Measurements from ENCODE around the gene RAB35. TPM values are rescaled to one million over a fixed set of nuclear protein-coding genes. Genes with fewer than 3 reads are reported as not detected.

Gene RAB35
- total RNA-seq, 1 donor from 2014 or later: 26.9 TPM

DNA sequence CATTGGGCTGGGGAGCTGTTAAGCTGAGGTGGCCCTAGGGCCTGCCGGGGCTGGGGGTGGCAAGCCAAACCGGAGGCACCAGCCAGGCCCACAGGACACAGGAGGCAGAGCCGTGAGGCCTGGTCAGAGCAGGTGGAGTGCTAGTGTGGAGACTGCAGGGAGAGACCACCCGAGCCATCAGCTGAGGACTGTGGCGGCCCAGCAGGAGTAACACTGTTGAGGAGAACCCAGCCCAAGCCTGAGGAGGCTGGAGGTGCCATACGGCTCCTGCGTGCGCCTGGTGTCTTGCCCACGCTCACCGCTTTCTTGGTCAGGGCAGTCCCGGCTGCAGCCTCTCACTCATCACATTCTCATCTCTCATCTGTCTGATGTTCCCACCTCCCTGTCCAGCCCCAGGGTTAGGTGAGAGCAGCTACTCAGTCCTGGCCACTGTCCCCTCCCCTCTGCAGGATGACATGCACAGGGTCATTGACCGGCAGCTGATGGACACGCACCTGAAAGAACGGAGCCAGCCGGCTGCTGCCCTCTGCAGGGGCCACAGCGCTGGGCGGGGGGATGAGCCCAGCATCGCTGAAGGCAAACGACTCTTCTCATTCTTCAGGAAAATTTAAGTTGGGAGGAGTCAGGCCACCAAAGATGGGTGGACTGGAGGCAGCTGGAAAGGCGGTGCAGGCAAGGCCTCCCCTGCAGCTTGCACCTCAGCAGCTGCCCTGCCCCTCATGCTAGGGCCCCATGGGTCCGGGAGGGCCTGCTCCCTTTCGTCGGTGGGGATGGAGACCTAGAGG lies 23.8 kb downstream of the RAB35 start:
- no peak overlapping the region for H3K4me3 ChIP-seq (ENCODE audit: low read depth, low read length)
- FAIRE-seq: no peak
- no peaks in the 10 kb centered on the region for H3K27me3 ChIP-seq (ENCODE audit: control insufficient read depth, insufficient read depth, low read length)
- TF ChIP-seq, protein P1, sequence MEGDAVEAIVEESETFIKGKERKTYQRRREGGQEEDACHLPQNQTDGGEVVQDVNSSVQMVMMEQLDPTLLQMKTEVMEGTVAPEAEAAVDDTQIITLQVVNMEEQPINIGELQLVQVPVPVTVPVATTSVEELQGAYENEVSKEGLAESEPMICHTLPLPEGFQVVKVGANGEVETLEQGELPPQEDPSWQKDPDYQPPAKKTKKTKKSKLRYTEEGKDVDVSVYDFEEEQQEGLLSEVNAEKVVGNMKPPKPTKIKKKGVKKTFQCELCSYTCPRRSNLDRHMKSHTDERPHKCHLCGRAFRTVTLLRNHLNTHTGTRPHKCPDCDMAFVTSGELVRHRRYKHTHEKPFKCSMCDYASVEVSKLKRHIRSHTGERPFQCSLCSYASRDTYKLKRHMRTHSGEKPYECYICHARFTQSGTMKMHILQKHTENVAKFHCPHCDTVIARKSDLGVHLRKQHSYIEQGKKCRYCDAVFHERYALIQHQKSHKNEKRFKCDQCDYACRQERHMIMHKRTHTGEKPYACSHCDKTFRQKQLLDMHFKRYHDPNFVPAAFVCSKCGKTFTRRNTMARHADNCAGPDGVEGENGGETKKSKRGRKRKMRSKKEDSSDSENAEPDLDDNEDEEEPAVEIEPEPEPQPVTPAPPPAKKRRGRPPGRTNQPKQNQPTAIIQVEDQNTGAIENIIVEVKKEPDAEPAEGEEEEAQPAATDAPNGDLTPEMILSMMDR (IDR thresholded peaks at IDR 0.05; ENCODE audit: insufficient read depth, low read length, severe bottlenecking): no peak
- H3K36me3 ChIP-seq (ENCODE audit: control insufficient read depth, insufficient read depth, low read length): peaks cover 17% of the 10 kb centered on the region
- DNase-seq (ENCODE audit: low read depth): no peak

DNA sequence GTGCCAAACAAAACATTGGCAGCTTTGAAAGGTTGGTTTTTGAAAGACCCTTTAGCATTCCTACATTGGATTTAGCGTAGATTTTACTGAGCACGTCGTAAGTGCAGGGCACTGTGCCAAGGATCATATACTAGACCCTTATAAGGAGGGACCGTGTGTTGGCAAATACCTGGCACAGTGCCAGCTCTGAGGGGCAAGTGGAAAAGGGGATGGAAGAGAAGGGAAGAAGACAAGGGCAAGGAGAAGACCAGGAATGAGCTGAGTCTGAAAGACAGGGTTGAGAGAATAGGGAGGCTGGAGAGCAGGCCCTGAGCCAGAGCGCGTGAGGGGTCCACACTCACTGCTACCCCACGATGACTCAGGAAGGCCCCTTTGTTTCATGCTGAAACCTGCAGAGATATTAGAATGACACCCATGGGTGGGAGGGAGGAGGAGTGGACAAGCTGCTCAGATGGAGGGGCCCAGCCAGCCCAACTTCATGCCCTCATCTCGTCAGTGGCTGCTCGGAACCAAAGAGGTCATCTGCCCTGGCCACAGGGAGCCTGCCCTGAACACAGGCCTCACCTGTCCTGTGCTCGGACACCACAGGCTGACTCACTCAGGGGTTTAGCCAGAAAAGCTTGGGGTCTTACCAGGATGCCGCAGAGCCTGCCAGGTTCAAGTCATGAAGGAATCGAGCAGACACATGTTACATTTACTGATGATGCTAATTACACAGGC lies 25.0 kb downstream of the RAB35 start:
- no peak for DNase-seq (ENCODE audit: low read depth)
- H3K27me3 ChIP-seq (ENCODE audit: control insufficient read depth, insufficient read depth, low read length): no peaks in the 10 kb centered on the region
- peaks cover 15% of the 10 kb centered on the region for H3K36me3 ChIP-seq (ENCODE audit: control insufficient read depth, insufficient read depth, low read length)
- no peak for FAIRE-seq
- H3K4me3 ChIP-seq (ENCODE audit: low read depth, low read length): no peak overlapping the region
- TF ChIP-seq, protein P1 (IDR thresholded peaks at IDR 0.05; ENCODE audit: insufficient read depth, low read length, severe bottlenecking): no peak

DNA sequence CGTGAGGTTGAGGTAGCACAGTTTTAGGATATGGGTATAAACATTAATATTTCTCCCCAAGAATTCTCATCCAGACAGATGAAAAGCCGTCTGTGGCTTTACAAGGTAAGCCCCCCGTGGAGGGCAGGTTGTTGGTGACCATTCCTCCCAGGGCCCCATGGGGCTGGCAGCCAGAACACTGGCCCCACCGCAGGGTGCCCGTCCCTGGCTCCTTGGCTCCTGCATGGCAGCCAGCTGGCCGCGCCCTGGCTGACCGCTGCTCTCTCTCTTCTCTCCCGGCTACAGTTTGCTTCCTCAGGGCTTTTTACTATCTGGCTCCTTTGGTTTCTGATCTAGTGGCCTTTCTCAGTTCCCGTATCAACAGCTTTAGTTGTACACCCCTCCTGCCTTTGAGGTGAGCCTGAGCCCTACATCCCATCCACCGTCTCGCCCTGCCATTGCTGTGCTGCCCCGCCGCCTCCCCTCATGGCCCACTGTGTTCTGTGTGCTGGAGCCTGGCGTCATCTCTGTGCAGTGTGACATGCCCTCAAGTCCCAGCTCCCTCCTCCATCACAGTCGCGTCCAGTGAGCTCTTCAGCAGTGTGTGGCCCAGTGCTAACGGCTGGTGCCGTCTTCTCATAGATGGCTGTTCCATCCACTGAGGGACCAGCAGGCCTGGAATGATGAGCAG lies 25.8 kb downstream of the RAB35 start:
- TF ChIP-seq, protein P1 (IDR thresholded peaks at IDR 0.05; ENCODE audit: insufficient read depth, low read length, severe bottlenecking): no peak
- Histone ChIP-seq H3K4me3 (ENCODE audit: low read depth, low read length) (no peak overlapping the region), H3K27me3 (ENCODE audit: control insufficient read depth, insufficient read depth, low read length) (no peaks in the 10 kb centered on the region), H3K36me3 (ENCODE audit: control insufficient read depth, insufficient read depth, low read length) (peaks cover 14% of the 10 kb centered on the region)
- DNase-seq (ENCODE audit: low read depth): no peak
- no peak for FAIRE-seq

DNA sequence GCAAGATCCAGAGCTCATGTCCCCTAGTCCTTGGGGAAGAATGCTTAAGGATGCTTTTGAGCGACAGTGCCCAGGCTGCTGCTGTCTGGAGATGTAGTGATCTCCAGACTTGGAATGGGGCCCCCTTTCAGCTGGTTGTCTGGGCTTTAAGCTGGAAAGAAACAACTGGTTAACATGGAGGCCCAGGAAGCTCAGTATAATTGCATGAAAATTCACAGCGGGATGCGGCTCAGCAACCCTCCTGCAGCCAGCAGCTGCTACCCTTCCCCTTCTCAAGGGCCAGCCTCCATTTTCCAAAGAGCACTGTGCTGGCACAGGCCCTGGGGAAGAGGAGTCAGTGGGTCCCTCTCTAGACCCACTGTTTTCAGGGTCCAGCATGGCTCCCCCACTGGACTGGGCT lies 26.3 kb downstream of the RAB35 start:
- peaks cover 14% of the 10 kb centered on the region for H3K36me3 ChIP-seq (ENCODE audit: control insufficient read depth, insufficient read depth, low read length)
- no peak overlapping the region for H3K4me3 ChIP-seq (ENCODE audit: low read depth, low read length)
- DNase-seq (ENCODE audit: low read depth) (no peak), FAIRE-seq (no peak)
- TF ChIP-seq, protein P1 (IDR thresholded peaks at IDR 0.05; ENCODE audit: insufficient read depth, low read length, severe bottlenecking): no peak
- H3K27me3 ChIP-seq (ENCODE audit: control insufficient read depth, insufficient read depth, low read length): no peaks in the 10 kb centered on the region

DNA sequence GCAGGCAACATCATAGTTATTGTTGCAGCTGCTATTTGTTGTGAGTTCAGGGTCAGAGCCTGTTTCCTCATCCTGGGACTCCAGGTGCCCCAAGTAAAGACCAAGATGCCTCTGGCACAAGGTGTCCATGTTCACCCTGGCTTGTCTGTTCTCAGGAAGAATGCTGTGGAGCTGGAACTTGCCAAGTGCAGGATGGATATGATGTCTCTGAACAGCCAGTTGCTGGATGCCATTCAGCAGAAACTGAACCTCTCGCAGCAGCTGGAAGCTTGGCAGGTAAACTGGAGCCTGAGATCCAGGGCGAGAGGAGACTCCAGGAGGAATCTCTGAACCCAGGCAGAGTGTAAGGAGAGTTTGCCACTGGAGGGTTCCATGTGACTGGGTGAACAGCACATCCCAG lies 26.8 kb downstream of the RAB35 start:
- DNase-seq (ENCODE audit: low read depth): no peak
- no peak for FAIRE-seq
- no peak overlapping the region for H3K4me3 ChIP-seq (ENCODE audit: low read depth, low read length)
- H3K36me3 ChIP-seq (ENCODE audit: control insufficient read depth, insufficient read depth, low read length): peaks cover 13% of the 10 kb centered on the region
- no peaks in the 10 kb centered on the region for H3K27me3 ChIP-seq (ENCODE audit: control insufficient read depth, insufficient read depth, low read length)
- TF ChIP-seq, protein P1 (IDR thresholded peaks at IDR 0.05; ENCODE audit: insufficient read depth, low read length, severe bottlenecking): no peak

Data from bronchial epithelial cell (primary cell).